Measurements from ENCODE around the gene NSG2.

NSG2 gene

GRCh38 chr5:174045470-174046025 is at the start of gene NSG2:
NSG2 (plus strand) TSS chr5:174045706; CDS start chr5:174046756, 1,050 bp downstream.
- no peak within 1 kb of the TSS for H3K4me3 ChIP-seq (ENCODE audit: low read depth, low read length)

- H3K4me3 ChIP-seq (ENCODE audit: low read depth, low read length), result no peak overlapping the region
Observed at GRCh38 chr5:173997331-173997730, 48.2 kb upstream of the NSG2 start.

DNA sequence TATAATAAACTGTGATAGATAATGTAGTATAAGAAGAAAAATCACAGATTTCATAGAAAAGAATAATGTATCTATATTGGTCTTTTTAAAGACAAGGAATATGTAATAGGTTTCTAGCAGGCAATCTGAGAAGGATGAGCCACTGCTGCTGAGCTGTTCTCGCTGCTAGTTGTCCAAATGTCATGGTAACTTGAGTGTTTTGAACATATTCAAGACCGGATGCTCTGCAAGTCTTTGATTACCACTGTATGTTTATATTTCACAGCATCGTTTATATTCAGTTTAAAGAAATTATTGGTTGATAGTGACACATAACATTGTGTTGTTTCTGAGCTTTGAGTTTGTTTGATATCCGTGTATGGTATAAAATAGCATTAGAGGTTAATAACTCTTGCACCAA is 47.0 kb upstream of the NSG2 start:
- H3K4me3 ChIP-seq (ENCODE audit: low read depth, low read length), result no peak overlapping the region

- no peak overlapping the region for H3K4me3 ChIP-seq (ENCODE audit: low read depth, low read length)
Observed at GRCh38 chr5:174000076-174000475, 45.4 kb upstream of the NSG2 start.

GRCh38 chr5:174003795-174004194 is 41.7 kb upstream of the NSG2 start:
- no peak overlapping the region for H3K4me3 ChIP-seq (ENCODE audit: low read depth, low read length)

DNA sequence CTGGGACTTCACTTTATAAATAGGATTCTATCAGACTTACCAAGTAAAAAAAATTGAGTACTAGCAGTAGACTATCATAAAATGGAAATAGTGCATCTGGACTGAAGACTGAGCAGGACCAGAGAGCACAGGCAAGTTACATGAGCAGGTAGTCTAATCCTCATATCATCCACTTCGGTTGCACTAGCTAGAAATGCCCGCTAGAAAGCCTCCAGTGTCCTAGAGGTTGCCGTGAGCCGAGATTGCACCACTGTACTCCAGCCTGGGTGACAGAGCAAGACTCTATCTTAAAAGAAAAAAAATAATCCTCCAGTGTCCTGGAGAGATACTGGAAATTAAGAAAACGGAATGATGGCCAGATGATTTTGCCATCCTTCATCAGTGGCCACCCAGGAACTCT is 36.6 kb upstream of the NSG2 start:
- no peak overlapping the region for H3K4me3 ChIP-seq (ENCODE audit: low read depth, low read length)

GRCh38 chr5:174010365-174010764 is 35.1 kb upstream of the NSG2 start:
- H3K4me3 ChIP-seq (ENCODE audit: low read depth, low read length), result no peak overlapping the region

DNA sequence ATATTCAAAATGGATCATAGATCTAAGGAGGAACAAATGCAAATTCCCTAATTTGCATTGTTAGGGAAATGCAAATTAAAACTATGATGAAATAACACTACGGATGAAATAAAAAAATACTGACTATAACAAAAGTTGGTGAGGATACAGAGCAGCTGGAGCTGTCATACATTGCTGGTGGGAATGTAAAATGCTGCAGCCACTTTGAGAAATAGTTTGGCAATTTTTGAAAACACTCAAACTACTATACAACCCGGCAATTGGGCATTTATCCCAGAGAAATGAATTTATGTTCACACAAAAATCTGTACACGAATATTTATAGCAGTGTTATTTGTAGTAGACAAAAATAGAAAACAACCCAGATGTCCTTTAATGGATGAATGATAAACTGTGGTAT is 34.1 kb upstream of the NSG2 start:
- H3K4me3 ChIP-seq (ENCODE audit: low read depth, low read length), result no peak overlapping the region

GRCh38 chr5:174020069-174020927 is 25.2 kb upstream of the NSG2 start:
- H3K4me3 ChIP-seq (ENCODE audit: low read depth, low read length), result peak overlapping the region; percentile 8

DNA sequence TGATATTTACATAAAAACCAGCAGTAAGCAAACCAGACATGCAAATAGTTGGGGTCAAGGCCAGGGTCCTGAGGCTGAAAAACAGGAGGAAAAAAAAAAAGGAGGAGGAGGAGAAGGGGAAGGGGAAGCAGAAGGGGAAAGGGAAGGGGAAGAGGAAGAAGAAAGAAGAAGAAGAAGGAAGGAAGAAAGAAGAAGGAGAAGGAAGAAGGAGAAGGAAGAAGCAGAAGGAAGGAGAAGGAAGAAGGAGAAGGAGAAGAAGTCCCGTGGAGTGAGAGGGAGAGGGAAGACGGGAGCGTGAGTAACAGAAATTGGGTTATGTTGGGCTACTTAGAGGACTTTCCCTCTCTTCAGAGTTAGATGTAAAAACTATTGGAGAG is 24.6 kb upstream of the NSG2 start:
- no peak overlapping the region for H3K4me3 ChIP-seq (ENCODE audit: low read depth, low read length)

- no peak overlapping the region for H3K4me3 ChIP-seq (ENCODE audit: low read depth, low read length)
Observed at GRCh38 chr5:174022384-174023095, 23.0 kb upstream of the NSG2 start.

DNA sequence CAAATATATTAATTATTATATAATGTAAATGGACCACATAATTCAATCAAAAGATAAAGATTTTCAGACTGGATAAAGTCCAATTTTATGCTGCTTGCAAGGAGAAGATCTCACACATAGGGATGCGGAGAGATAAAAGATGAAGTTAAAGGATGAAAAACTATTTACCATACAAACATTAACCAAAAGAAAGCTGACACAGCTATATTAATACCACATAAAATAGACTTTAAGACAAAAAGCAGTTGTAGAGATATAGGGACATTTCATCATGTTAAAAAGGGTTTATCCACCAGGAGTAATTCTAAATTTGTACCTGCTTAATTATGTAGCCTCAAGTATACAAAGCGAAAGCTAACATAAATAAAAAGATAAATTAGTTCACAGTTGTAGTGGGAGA is 15.2 kb upstream of the NSG2 start:
- no peak overlapping the region for H3K4me3 ChIP-seq (ENCODE audit: low read depth, low read length)

GRCh38 chr5:174044466-174045254 is 846 bp upstream of the NSG2 start:
- H3K4me3 ChIP-seq (ENCODE audit: low read depth, low read length), result no peak overlapping the region

GRCh38 chr5:174046558-174046957 is 1.1 kb downstream of the NSG2 start:
- no peak overlapping the region for H3K4me3 ChIP-seq (ENCODE audit: low read depth, low read length)

GRCh38 chr5:174047472-174048099 is 2.1 kb downstream of the NSG2 start:
- no peak overlapping the region for H3K4me3 ChIP-seq (ENCODE audit: low read depth, low read length)

DNA sequence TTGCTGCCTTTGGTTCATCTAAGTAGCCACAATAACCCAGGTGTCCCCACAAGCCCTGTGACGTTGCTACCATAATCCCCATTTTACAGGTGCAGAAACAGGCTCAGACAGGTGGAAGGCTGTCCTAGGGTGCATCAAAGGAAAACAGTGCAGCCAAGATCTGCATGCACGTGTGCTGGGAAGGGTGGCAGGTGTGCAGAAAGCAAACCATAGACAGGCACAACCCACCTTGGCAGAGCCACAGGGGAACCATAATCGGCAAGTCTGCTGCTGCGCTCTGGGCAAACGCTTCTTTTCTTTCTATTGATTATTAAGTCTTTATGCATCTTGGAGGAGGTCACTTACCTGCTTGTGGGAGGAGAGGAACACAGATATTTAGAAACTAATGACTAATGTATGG is 7.1 kb downstream of the NSG2 start:
- H3K4me3 ChIP-seq (ENCODE audit: low read depth, low read length), result no peak overlapping the region

DNA sequence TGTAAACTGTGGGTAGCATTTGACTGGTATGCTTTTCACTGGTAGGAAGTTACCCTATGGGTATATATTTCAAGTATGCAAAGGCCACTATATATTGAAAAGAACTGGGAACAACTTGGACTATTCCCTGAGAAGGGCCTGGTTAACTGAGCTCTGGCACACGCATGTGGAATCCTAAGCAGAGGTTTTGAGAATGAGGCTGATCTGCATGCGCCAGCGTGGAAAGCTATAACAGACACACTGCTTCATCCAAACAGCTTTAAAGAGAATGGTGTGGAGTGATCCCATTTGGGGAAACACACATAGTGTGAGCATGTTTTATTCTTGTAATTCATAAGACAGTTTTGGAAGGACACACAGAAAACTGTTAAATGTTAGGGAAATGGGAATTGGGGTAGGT is 8.4 kb downstream of the NSG2 start:
- H3K4me3 ChIP-seq (ENCODE audit: low read depth, low read length), result no peak overlapping the region

DNA sequence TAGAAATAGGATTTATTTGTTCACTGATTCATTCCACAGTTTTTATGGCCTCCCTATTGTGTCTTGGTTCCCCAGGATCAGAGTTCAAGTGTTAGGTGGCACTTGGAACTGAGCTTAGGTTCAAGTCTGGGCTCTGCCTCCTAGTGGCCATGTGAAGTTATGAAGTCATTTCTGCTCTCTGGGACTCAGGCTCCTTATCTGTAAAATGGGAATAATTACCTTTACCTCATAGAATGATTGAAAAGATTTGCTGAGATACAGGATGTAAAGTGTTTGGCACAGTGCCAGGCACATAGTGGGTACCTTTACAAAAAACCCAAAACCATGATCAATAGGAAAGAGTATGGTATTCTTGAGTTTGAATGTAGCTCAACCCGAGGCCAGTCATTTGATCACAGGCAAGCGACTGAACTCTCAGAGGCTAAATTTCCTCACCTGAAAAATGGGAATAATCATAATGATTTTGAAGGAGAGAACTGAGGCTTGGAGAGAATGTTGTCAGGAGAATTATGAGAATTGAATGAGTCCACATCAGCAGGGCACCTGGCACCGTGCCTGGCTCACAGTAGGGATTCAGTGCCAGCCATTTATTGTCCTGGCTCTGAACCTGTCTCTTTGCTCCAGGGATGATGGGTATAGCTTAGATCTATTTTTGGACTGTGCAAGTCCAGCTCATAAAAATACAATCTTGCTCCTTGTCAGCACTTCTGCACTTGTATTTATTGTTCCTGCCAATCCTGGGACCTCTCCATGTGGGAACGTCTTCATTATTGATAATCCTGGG is 10.8 kb downstream of the NSG2 start:
- H3K4me3 ChIP-seq (ENCODE audit: low read depth, low read length), result no peak overlapping the region

GRCh38 chr5:174057206-174057605 is 11.7 kb downstream of the NSG2 start:
- no peak overlapping the region for H3K4me3 ChIP-seq (ENCODE audit: low read depth, low read length)
